GM19372 (cell line): Measurements from ENCODE around the gene RAB25.

Experiments
- ATAC-seq: cut with Tn5 transposase; IDR thresholded peaks from one replicate; pipeline ENCODE4 v1.9.1; 2021; ENCODE audit warnings: mild to moderate bottlenecking, low read depth, moderate library complexity; ENCODE audit not compliant: unreplicated experiment

The RAB25 gene

DNA sequence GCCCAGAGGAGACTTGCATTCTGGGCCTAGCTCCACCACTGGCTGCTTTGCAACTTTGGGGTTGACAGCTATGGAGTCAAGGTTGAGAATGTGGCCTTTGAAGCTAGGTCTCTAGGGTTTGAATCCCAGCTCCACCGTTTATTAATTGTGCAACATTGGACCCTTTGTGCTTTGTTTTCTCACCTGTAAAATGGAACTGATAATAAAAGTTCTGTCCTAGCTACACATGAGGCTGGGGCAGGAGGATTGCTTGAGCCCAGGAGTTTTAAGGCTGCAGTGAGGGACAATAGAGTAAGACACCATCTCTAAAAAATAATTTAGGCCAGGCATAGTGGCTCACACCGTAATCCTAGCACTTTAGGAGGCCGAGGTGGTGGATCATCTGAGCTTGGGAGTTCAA, 38.3 kb downstream of the RAB25 start:
- ATAC-seq: no peak

- ATAC-seq: no peak
Measured at GRCh38 chr1:156100205-156100995, 39.4 kb downstream of the RAB25 start.

- ATAC-seq: no peak
Measured at GRCh38 chr1:156101880-156102279, 40.9 kb downstream of the RAB25 start.

DNA sequence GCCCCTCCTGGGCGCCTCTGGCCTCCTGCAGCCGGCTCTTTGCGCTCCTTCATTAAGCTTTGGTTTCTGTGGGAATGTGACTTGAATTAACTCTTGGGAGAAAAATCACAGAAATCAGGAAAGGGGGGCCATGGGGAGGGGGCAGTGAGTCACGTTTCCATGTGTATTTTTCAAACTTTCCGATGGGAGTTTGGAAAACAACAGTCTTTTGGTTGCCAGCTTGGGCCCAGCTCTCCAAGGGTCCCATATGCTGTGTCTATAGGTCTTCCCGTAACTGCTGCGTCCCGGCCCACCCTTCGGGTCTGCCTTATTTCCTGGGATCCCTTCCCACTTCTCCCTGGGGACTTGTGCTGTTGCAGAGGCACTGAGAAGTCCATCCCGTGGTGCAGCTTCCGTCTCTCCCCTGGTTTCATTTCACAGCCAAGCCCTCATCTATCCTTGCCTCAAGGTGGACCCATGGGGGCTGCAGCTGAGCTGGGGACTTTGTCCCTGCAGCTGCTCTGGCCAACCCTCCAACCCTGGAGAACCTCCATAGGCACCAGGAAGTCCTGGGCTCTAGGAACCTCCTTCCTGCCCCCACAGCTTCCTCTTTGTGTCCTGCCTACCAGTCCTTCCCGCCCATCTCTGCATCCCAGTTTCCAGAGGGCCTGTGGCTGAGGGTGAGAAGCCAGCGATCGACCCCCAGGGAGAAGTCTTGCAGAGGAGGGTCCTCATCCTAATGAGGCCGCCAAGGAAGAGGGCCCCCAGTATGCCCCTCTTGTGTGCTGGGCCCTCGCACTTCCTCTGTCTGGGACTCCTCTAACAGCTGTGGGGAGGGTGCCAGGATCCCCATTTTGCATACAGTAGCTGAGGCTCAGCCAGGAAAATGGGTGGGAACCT, 41.9 kb downstream of the RAB25 start:
- ATAC-seq: no peak

DNA sequence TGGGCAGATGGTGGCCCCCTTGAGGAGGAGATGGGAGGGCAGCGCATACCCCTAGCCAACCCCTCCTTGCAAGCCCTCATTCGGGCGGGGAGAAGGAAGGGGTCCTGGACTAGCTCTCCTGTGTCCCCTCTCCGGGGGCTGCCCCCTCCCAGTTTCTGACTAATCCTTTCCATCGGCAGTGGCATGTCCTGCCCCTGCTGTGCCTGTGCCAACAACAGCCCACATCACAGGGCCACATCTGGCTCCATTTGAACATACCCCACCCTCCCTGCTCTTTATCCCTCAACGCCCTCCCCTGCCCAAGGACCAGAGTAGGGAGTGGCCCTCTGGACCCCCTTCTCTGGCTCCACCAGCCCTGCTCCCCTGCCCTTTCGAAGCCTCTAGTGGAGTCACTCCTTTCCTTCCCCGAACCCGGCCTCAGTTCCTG, 42.6 kb downstream of the RAB25 start:
- ATAC-seq: no peak

- no peak for ATAC-seq
Measured at GRCh38 chr1:156104065-156104810, 43.3 kb downstream of the RAB25 start.

GRCh38 chr1:156104861-156105832, 44.2 kb downstream of the RAB25 start:
- no peak for ATAC-seq

DNA sequence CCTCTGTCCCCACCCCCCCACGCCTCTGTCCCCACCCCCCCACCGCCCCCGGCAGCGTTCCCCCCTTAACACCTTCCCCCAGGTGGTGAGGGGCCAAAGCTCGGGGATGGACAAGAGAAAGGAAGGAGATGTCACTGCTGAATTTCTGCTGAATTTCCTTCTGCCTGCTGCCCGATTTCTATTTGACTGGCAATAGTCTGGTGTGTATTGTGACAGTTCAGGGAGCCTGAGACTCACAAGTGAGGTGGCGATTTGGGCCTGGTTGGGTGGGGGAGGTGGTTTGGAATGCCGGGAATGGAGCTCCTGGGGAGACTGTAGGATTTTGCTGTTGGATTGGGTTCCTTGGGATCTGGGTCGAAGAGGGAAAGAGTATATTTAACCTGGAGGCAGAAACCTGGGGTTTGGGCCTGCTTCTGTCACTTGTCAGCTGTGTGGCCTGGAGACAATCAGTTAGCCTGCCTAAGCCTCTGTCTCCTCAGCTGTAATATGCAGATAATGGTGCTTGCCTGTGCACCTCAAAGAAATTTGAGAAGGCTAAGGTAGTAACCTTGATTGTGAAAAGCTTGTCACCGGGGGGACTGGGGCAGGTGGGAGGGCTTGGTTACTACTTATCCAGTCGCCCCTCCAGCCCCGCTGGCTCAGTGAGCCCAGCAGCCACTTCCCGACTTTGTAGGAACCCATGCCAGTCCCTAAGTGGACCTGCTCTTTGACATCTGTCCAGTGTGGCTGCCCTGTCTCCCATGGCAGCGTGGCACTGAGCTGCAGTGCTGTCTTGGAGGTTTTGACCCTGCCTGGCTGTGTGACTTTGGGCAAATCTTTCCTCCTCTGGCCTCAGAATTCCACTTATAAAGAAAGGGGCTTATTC, 45.9 kb downstream of the RAB25 start:
- ATAC-seq: no peak

GRCh38 chr1:156108057-156108456, 47.1 kb downstream of the RAB25 start:
- no peak for ATAC-seq

GRCh38 chr1:156108664-156109241, 47.8 kb downstream of the RAB25 start:
- ATAC-seq: no peak

GRCh38 chr1:156110252-156110651, 49.3 kb downstream of the RAB25 start:
- ATAC-seq: no peak

DNA sequence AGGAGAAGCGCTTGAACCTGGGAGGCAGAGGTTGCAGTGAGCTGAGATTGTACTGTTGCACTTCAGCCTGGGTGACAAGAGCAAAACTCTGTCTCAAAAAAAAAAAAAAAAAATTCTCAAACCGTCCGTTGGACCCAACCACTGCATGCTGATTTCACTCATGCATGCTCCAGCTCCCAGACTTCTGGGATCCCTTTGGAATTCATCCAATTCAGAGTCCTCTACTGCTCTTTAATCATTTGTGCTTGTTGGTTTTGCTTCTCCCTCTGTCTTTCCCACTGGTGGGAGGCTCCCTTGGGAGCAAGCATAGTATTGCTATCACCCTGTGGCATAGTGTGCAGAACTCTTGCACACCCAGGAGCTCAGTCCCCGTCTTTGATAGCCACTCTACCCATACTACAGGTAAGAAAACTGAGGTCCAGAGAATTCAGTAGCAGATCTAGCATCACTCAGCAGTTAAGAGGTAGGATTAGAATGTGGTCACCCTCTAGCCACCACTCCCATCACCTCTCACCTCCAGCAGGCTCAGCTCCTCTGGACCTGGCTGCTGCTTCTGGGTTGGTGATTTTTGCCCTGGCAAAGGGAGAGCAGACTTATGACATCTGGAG, 50.5 kb downstream of the RAB25 start:
- no peak for ATAC-seq

GRCh38 chr1:156112276-156113137, 51.5 kb downstream of the RAB25 start:
- ATAC-seq: no peak

GRCh38 chr1:156113282-156113950, 52.5 kb downstream of the RAB25 start:
- ATAC-seq: no peak

- peak; percentile 78 for ATAC-seq
Measured at GRCh38 chr1:156114101-156114918, 53.4 kb downstream of the RAB25 start, which contains the start of gene LMNA. Gene LMNA, plus strand, starts transcription at chr1:156114711. Its CDS starts 208 bp downstream, at chr1:156114919.
